ENCODE measurements around the gene CENPV. TPM values are rescaled to one million over a fixed set of nuclear protein-coding genes. Genes with fewer than 3 reads are reported as not detected.
A peak's percentile ranks its signal among the peaks of the same experiment; 100 is the strongest.
"Not testable (repeated sequence)": the region's sequence is repeated elsewhere in the genome, so short reads cannot be mapped to it uniquely, and the experiment has no call there.

The CENPV gene
- 10 to 100 TPM; 13.7 to 77.8 TPM for total RNA-seq

GRCh38 chr17:16353317-16354174 lies at the start of gene CENPV:
Gene CENPV, minus strand, starts transcription at chr17:16353469. Its CDS starts 33 bp downstream, at chr17:16353436.
- peak; percentile 47 to 74 (median 49) for DNase-seq
- TF ChIP-seq, protein P1, sequence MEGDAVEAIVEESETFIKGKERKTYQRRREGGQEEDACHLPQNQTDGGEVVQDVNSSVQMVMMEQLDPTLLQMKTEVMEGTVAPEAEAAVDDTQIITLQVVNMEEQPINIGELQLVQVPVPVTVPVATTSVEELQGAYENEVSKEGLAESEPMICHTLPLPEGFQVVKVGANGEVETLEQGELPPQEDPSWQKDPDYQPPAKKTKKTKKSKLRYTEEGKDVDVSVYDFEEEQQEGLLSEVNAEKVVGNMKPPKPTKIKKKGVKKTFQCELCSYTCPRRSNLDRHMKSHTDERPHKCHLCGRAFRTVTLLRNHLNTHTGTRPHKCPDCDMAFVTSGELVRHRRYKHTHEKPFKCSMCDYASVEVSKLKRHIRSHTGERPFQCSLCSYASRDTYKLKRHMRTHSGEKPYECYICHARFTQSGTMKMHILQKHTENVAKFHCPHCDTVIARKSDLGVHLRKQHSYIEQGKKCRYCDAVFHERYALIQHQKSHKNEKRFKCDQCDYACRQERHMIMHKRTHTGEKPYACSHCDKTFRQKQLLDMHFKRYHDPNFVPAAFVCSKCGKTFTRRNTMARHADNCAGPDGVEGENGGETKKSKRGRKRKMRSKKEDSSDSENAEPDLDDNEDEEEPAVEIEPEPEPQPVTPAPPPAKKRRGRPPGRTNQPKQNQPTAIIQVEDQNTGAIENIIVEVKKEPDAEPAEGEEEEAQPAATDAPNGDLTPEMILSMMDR (IDR thresholded peaks at IDR 0.05): peak in 3 of 7 experiments; percentile 17 to 67 (median 62)
- TF ChIP-seq POLR2A (IDR thresholded peaks at IDR 0.05): peak in 2 of 3 donors; percentile 15 to 17

GRCh38 chr17:16398270-16399267 lies 45.3 kb upstream of the CENPV start:
- TF ChIP-seq, protein P1 (IDR thresholded peaks at IDR 0.05): no peak
- TF ChIP-seq POLR2A (IDR thresholded peaks at IDR 0.05): no peak
- DNase-seq: peak in 2 of 4 donors; percentile 15 to 38
- no peak overlapping the region for H3K4me3 ChIP-seq
- 47 to 57% methylated on average over 8 to 9 of the region's 9 CpGs for WGBS, 2 donors
- H3K27ac ChIP-seq: peak overlapping the region in 3 of 4 donors; percentile 0 to 15 (median 10)
- H3K27me3 ChIP-seq: no peaks in the 10 kb centered on the region
- H3K36me3 ChIP-seq (replicated peaks in 1 of 2; ENCODE audit: insufficient read depth in 1 of 2, low read depth in 2 of 2): no peaks in the 10 kb centered on the region
- H3K4me1 ChIP-seq: peaks cover 29% of the 10 kb centered on the region
- H3K9me3 ChIP-seq: no peaks in the 10 kb centered on the region
- peak; percentile 24 for ATAC-seq
- intact Hi-C loops (cut with DNase I): loop anchor here (10.0 kb wide), 1 partner anchor 46 kb away; no protein-coding TSS in a partner anchor

More at GRCh38 chr17:16353317-16354174, at the start of gene CENPV:
- Histone ChIP-seq H3K27me3 (no peaks in the 10 kb centered on the region), H3K36me3 (replicated peaks in 1 of 2; ENCODE audit: insufficient read depth in 1 of 2, low read depth in 2 of 2) (no peaks in the 10 kb centered on the region), H3K9me3 (no peaks in the 10 kb centered on the region), H3K27ac (peak within 1 kb of the TSS in 2 of 4 donors; percentile 60 to 81), H3K4me3 (peak within 1 kb of the TSS; percentile 26 to 63), H3K4me1 (peaks cover 13% of the 10 kb centered on the region)
- ATAC-seq: peak; percentile 80
- WGBS, 2 donors: 19 to 56% methylated on average over 27 to 62 of the region's 83 CpGs
- intact Hi-C loops (cut with DNase I): no loop called here

GRCh38 chr17:16396693-16397092 lies 43.4 kb upstream of the CENPV start:
- not testable (repeated sequence) for H3K4me3 ChIP-seq; H3K36me3 ChIP-seq (replicated peaks in 1 of 2; ENCODE audit: insufficient read depth in 1 of 2, low read depth in 2 of 2); H3K27me3 ChIP-seq; H3K9me3 ChIP-seq; ATAC-seq; DNase-seq; H3K27ac ChIP-seq
- 88 to 93% methylated on average over 2 of the region's 2 CpGs for WGBS, 2 donors
- intact Hi-C loops (cut with DNase I): loop anchor here (10.0 kb wide), 1 partner anchor 48 kb away; no protein-coding TSS in a partner anchor
- peaks cover 29% of the 10 kb centered on the region for H3K4me1 ChIP-seq

- H3K27me3 ChIP-seq; DNase-seq; H3K9me3 ChIP-seq; H3K27ac ChIP-seq; H3K36me3 ChIP-seq (replicated peaks in 1 of 2; ENCODE audit: insufficient read depth in 1 of 2, low read depth in 2 of 2); ATAC-seq; H3K4me3 ChIP-seq: not testable (repeated sequence)
- WGBS, 2 donors: 79 to 81% methylated on average over 4 of the region's 4 CpGs
- peaks cover 26% of the 10 kb centered on the region for H3K4me1 ChIP-seq
- intact Hi-C loops (cut with DNase I): loop anchor here (10.0 kb wide), 1 partner anchor 49 kb away; no protein-coding TSS in a partner anchor
These were observed 42.6 kb upstream of the CENPV start for GRCh38 chr17:16395887-16396286.

- not testable (repeated sequence) for DNase-seq; H3K36me3 ChIP-seq (replicated peaks in 1 of 2; ENCODE audit: insufficient read depth in 1 of 2, low read depth in 2 of 2); H3K27me3 ChIP-seq; ATAC-seq; H3K4me1 ChIP-seq; H3K27ac ChIP-seq; H3K4me3 ChIP-seq; H3K9me3 ChIP-seq
- WGBS, 2 donors: 83 to 84% methylated on average over 8 to 11 of the region's 11 CpGs
- intact Hi-C loops (cut with DNase I): loop anchor here (10.0 kb wide), 1 partner anchor 52 kb away; no protein-coding TSS in a partner anchor
These were observed 39.2 kb upstream of the CENPV start for GRCh38 chr17:16392491-16392890.
